ENCODE data around the gene SAMD13.

The SAMD13 gene

DNA sequence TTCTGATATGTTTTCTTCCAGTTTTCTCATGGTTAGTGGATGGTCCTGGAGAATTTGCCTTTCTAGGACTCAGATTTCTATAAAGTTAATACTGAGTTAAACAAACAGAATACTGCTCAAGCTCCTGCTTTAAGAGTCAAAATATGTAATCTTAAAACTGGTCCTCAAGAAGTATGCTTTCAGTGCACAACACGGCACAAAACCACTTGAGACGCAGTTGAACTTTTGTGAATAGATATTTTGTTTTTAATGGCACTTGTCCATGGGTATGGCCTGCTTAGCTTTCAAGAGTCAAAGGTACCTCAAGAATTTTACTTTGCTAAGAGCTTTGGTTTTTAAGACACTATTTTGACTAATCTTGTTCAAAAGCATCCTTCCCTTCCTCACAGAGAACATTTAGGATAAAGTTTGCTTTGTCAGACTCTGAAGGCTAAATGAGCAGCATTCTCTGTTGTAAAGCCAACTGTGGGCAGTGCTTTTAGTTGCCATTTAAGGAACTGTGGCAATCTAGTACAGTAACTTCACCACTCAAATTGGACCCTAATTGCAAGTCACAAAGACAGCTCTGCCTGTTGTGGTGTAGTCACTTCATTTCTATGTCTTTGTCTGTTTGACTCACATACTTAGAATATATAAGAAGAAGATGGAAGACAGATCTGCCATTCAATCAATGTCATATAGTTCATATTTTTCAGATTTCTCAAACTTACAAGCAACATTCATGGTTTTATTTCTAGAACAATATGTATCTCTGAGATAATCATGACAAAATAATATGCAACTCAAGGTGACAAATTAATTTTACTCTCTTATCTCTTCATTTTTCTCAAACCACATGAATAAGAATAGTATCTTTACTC, 28.8 kb downstream of the SAMD13 start:
- TF ChIP-seq, protein P1, sequence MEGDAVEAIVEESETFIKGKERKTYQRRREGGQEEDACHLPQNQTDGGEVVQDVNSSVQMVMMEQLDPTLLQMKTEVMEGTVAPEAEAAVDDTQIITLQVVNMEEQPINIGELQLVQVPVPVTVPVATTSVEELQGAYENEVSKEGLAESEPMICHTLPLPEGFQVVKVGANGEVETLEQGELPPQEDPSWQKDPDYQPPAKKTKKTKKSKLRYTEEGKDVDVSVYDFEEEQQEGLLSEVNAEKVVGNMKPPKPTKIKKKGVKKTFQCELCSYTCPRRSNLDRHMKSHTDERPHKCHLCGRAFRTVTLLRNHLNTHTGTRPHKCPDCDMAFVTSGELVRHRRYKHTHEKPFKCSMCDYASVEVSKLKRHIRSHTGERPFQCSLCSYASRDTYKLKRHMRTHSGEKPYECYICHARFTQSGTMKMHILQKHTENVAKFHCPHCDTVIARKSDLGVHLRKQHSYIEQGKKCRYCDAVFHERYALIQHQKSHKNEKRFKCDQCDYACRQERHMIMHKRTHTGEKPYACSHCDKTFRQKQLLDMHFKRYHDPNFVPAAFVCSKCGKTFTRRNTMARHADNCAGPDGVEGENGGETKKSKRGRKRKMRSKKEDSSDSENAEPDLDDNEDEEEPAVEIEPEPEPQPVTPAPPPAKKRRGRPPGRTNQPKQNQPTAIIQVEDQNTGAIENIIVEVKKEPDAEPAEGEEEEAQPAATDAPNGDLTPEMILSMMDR (IDR thresholded peaks at IDR 0.05), result no peak
- no peak overlapping the region for H3K27ac Mint-ChIP-seq
- H3K36me3 Mint-ChIP-seq (ENCODE audit: low read depth), result peaks cover 31% of the 10 kb centered on the region
- peaks cover 4% of the 10 kb centered on the region for H3K27me3 Mint-ChIP-seq (ENCODE audit: low read depth, poor library complexity)
- H3K9me3 Mint-ChIP-seq, result peaks cover 39% of the 10 kb centered on the region
- no peak for DNase-seq
- no peaks in the 10 kb centered on the region for H3K4me1 Mint-ChIP-seq
- H3K4me3 Mint-ChIP-seq, result no peak overlapping the region

DNA sequence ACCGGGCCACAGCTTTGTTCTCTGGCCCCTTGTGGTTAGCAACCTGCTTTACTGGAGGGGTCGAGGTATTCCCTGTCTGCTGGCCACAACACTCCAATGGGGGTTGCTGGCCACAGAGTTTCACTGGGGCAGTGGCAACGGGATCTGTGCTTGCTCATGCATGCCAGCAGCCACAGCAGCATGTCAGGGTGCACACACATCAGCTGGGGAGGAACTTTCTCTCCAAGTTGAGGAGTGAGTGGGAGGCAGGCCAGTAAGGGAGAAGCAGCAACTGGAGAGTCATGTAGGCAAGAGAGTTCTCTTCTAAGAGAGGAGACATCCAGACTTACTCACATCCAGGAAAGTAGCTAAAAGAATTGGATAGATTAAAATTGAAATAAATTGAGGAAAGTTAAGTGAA, 38.0 kb downstream of the SAMD13 start:
- TF ChIP-seq, protein P1 (IDR thresholded peaks at IDR 0.05), result no peak
- peak; percentile 6 for DNase-seq
- peaks cover 72% of the 10 kb centered on the region for H3K9me3 Mint-ChIP-seq
- H3K27me3 Mint-ChIP-seq (ENCODE audit: low read depth, poor library complexity), result peaks cover 2% of the 10 kb centered on the region
- H3K36me3 Mint-ChIP-seq (ENCODE audit: low read depth), result peaks cover 70% of the 10 kb centered on the region
- peak overlapping the region; percentile 17 for H3K27ac Mint-ChIP-seq
- H3K4me3 Mint-ChIP-seq, result no peak overlapping the region
- peaks cover 13% of the 10 kb centered on the region for H3K4me1 Mint-ChIP-seq

DNA sequence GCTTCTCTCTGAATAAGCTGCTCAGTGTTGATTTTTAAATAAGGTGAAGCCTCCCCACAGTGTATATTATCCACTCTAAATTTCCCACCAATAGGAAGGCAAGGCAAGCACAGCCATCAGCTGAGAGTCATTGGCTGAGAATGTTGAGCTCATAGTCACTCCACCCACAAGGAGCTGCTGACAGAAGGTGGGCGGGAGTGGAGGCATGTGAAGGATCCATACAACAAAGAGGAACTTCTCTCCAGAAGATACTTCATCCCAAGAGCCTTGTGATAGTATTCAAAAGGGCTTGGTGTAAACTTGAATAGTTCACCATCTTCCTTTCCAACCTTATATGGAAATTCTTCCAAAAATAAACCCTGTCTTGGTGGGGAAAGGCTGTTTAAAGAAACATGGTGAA, 42.8 kb downstream of the SAMD13 start:
- Mint-ChIP-seq H3K4me1 (peaks cover 20% of the 10 kb centered on the region), H3K27me3 (ENCODE audit: low read depth, poor library complexity) (peaks cover 3% of the 10 kb centered on the region), H3K4me3 (no peak overlapping the region), H3K36me3 (ENCODE audit: low read depth) (peaks cover 26% of the 10 kb centered on the region), H3K9me3 (peaks cover 26% of the 10 kb centered on the region), H3K27ac (no peak overlapping the region)
- no peak for DNase-seq
- TF ChIP-seq, protein P1 (IDR thresholded peaks at IDR 0.05), result no peak

DNA sequence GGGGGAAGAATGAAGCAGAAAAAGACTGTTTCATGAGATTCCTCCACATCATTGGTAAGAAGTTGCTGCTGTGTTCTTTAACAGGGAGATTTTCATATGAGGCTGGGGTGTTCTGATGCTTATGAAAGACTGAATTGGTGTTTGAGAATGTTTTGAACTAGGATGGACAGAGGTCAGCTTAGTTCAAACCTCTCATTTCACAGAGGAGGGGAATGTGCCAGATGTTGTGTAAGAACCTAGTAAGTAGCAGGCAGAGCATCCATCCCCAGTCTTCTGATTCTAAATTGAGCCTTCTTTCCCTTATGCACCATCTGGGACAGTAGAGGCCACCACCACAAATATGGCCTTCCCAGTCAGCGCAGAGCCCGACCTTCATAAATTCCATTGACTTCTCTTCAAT, 43.7 kb downstream of the SAMD13 start:
- peaks cover 23% of the 10 kb centered on the region for H3K9me3 Mint-ChIP-seq
- no peak overlapping the region for H3K27ac Mint-ChIP-seq
- no peak overlapping the region for H3K4me3 Mint-ChIP-seq
- peaks cover 14% of the 10 kb centered on the region for H3K4me1 Mint-ChIP-seq
- TF ChIP-seq, protein P1 (IDR thresholded peaks at IDR 0.05), result no peak
- peaks cover 23% of the 10 kb centered on the region for H3K36me3 Mint-ChIP-seq (ENCODE audit: low read depth)
- no peak for DNase-seq
- H3K27me3 Mint-ChIP-seq (ENCODE audit: low read depth, poor library complexity), result peaks cover 3% of the 10 kb centered on the region

DNA sequence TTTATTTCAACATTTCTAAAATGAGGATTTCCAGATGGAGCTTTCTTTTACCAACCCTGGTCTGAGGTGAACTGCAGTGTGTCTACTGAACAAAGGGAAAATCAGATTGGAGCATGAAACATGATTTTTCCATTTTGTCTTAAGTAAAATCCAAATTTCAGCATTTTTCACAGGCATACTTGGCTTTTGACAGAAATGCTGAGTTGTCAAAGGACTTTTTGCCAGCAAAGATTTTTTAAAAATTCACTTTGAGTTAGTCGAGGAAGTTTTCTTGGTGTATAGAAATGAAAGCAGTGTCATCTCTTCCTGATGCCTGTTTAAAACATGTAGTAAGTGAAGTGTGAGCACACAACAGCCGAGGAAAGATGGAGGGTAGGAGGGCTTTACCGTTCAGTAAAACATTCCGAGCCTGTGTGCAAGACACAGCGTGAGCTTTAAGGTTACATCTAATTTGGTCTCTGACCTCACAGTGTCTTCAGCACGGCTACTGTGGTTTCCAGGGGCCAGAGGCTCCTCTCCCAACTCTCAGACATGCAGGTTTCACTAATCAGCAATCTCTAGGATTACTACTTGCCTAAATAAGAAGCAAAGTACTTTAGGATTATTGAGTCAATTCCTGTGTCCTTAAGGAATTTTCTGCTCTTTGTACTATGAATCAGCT, 45.9 kb downstream of the SAMD13 start:
- Mint-ChIP-seq H3K9me3 (peaks cover 7% of the 10 kb centered on the region), H3K4me1 (peaks cover 26% of the 10 kb centered on the region), H3K27ac (no peak overlapping the region), H3K27me3 (ENCODE audit: low read depth, poor library complexity) (peaks cover 3% of the 10 kb centered on the region), H3K4me3 (no peak overlapping the region), H3K36me3 (ENCODE audit: low read depth) (peaks cover 5% of the 10 kb centered on the region)
- no peak for DNase-seq
- TF ChIP-seq, protein P1 (IDR thresholded peaks at IDR 0.05), result no peak

All from nephron progenitor cell (in vitro differentiated cells).